AG09319 (cell line): ENCODE results near the gene EVC2.
A peak's percentile ranks its signal among the peaks of the same experiment; 100 is the strongest.

Source experiments
- DNase-seq: peaks from one replicate; pipeline ENCODE4 v3.0.0-alpha.2; 2010; ENCODE audit warnings: low read depth; ENCODE audit errors: extremely low read depth
- CTCF ChIP-seq: IDR thresholded peaks from 2 replicates; pipeline ENCODE4 v1.5.1; 2011; ENCODE audit warnings: low read depth, mild to moderate bottlenecking, inconsistent platforms, low read length, moderate library complexity

The EVC2 gene

GRCh38 chr4:5755161-5755560 is 46.8 kb upstream of the EVC2 start:
- TF ChIP-seq CTCF, result no peak
- no peak for DNase-seq

GRCh38 chr4:5754529-5754881 is 46.1 kb upstream of the EVC2 start:
- TF ChIP-seq CTCF, result no peak
- DNase-seq, result no peak

GRCh38 chr4:5753766-5754528 is 45.6 kb upstream of the EVC2 start:
- TF ChIP-seq CTCF, result no peak

GRCh38 chr4:5753366-5753765 is 45.0 kb upstream of the EVC2 start:
- TF ChIP-seq CTCF, result no peak
- no peak for DNase-seq

More at GRCh38 chr4:5753766-5754528, 45.6 kb upstream of the EVC2 start:
- DNase-seq, result peak; percentile 57

- TF ChIP-seq CTCF, result no peak
- no peak for DNase-seq
Observed at GRCh38 chr4:5752376-5753184, 44.2 kb upstream of the EVC2 start.

- TF ChIP-seq CTCF, result no peak
Observed at GRCh38 chr4:5751666-5752375, 43.5 kb upstream of the EVC2 start.

More at GRCh38 chr4:5751666-5752375, 43.5 kb upstream of the EVC2 start:
- no peak for DNase-seq
